Left ventricle myocardium inferior (tissue), 1 donor: Measurements from ENCODE around the gene PAX2. TPM values are rescaled to one million over a fixed set of nuclear protein-coding genes. Genes with fewer than 3 reads are reported as not detected.
A peak's percentile ranks its signal among the peaks of the same experiment; 100 is the strongest.

Experiments
- DNase-seq: peaks from one replicate; pipeline ENCODE4 v3.0.0-alpha.2; 2020
- H3K27ac ChIP-seq: fragments of 200-600 bp; replicated peaks from 2 replicates; pipeline ENCODE4 v1.8.0; 2021
- H3K27me3 ChIP-seq: fragments of 200-600 bp; 2 replicates; pipeline ENCODE4 v1.8.0; 2021; ENCODE audit warnings: low read depth
- H3K36me3 ChIP-seq: fragments of 200-600 bp; 2 replicates; pipeline ENCODE4 v1.8.0; 2021
- H3K4me1 ChIP-seq: fragments of 200-600 bp; 2 replicates; pipeline ENCODE4 v1.8.0; 2021
- H3K4me3 ChIP-seq: fragments of 200-600 bp; 2 replicates; pipeline ENCODE4 v1.8.0; 2021; ENCODE audit warnings: mild to moderate bottlenecking, moderate library complexity
- H3K9me3 ChIP-seq: fragments of 200-600 bp; replicated peaks from 2 replicates; pipeline ENCODE4 v1.8.0; 2021
- CTCF ChIP-seq: fragments of 200-600 bp; IDR thresholded peaks from 2 replicates; pipeline ENCODE4 v1.8.0; 2021; ENCODE audit warnings: antibody characterized with exemption, mild to moderate bottlenecking, borderline replicate concordance
- intact Hi-C: fragments of 100-400 bp; cut with micrococcal nuclease; formaldehyde crosslinking; loops from one replicate; pipeline ENCODE4 v1.11.0; 2022
- total RNA-seq: library from RNA; stranded (reverse); fragmentation: NEBNext Ultra II Directional; extraction: Animal tissue kit (Norgen Biotek cat#: 25700); gene quantifications from one replicate; pipeline ENCODE4 v1.2.1, GENCODE V29; 2021
- donor health status: DM: no; HTN: yes; CAD: no; lungs with severe emphysema.

Gene PAX2
- total RNA-seq, 1 donor from 2014 or later = not detected

DNA sequence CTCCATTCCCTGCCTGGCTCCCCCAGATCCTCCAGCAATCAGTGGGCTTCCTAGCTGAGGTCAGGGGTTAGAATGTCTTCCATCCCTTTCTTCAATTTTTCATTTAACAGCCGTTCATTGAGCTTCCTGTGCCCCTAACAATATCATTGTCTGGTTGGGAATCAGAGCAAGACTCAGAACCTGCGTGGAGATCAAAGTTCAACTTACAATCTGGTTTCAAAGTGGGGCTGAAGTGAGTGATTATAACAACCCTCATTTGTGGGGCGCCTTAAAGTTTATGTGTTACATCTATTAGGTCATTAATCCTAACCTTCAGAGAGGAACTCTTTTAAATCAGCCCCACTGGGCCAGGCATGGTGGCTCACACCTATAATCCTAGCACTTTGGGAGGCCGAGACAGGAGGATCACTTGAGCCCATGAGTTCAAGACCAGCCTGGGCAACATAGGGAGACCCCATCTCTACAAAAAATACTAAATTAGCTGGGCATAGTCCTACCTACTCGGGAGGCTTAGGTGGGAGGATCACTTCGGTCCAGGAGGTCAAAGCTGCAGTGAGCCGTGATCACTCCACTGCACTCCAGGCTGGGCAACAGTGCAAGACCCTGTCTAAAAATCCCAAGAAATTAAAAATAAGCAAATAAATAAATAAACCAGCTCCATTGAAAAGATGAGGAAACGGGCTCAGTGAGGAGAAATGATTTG lies 122.0 kb downstream of the PAX2 start:
- TF ChIP-seq CTCF = no peak
- intact Hi-C loops = no loop called here
- no peaks in the 10 kb centered on the region for H3K36me3 ChIP-seq
- H3K27me3 ChIP-seq = peaks cover 81% of the 10 kb centered on the region
- no peaks in the 10 kb centered on the region for H3K4me1 ChIP-seq
- DNase-seq = no peak
- no peak overlapping the region for H3K4me3 ChIP-seq
- no peaks in the 10 kb centered on the region for H3K9me3 ChIP-seq
- no peak overlapping the region for H3K27ac ChIP-seq

DNA sequence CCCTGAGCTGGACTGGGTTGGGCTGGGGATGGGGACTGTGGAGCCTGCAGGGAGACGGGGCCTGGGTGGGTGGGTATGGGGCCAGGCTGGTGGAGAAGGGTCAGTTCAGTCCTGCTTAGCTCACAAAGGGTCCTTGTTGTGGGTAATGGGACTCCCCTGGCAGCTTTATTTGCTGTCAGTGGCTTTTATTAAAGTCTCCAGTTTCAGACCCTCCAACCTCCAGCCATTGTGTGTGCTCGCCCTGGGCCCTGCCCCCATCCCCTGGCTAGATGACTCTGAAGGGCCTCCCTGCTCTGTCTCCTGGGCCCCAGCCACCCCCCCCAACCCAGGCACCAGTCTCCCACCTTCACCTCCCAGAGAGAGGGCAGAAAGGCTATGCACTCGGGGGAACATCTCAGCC lies 123.0 kb downstream of the PAX2 start:
- no peak for DNase-seq
- no peaks in the 10 kb centered on the region for H3K4me1 ChIP-seq
- no peak overlapping the region for H3K27ac ChIP-seq
- H3K9me3 ChIP-seq = no peaks in the 10 kb centered on the region
- intact Hi-C loops = no loop called here
- H3K36me3 ChIP-seq = no peaks in the 10 kb centered on the region
- no peak overlapping the region for H3K4me3 ChIP-seq
- no peak for TF ChIP-seq CTCF
- peaks cover 81% of the 10 kb centered on the region for H3K27me3 ChIP-seq

GRCh38 chr10:100869399-100869798 lies 124.0 kb downstream of the PAX2 start:
- no peak for TF ChIP-seq CTCF
- no peak for DNase-seq
- H3K4me1 ChIP-seq = no peaks in the 10 kb centered on the region
- H3K9me3 ChIP-seq = no peaks in the 10 kb centered on the region
- H3K4me3 ChIP-seq = no peak overlapping the region
- intact Hi-C loops = no loop called here
- H3K36me3 ChIP-seq = no peaks in the 10 kb centered on the region
- H3K27ac ChIP-seq = no peak overlapping the region
- H3K27me3 ChIP-seq = peaks cover 83% of the 10 kb centered on the region

DNA sequence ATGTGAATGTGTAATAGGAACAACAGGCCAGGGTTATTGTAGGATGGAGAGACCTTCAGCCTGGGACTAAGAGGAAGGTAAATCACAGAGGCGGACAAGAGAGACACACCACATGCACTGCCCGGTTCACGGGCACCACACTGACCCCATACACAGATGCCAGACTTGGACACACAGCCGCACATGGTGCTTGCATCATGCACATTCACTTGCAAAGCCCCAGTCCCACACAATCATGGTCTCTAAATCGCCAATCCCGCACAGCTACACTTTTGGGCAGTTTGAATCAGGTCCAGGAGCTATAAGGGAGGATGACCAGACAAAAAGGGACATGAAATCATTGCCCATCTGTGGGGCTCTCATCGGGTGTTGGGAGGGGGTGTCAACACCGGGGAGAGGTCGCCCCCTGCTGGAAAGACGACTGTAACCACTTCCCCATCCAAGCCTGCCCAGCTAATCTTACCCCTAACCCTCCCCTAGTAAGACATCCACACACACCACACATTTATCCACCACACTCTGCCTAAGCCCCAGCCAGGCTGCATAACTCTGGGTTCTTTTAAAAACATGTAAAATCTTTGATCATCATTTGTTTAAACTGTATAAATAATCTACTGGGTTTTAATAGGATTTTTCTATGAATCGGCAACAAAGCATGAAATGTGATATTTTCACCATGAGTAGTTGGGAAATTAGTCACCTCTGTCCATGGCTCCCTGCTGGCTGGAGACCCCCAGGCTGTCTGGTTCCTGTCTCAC lies 126.8 kb downstream of the PAX2 start:
- Histone ChIP-seq H3K4me1 (no peaks in the 10 kb centered on the region), H3K27ac (no peak overlapping the region), H3K9me3 (no peaks in the 10 kb centered on the region), H3K4me3 (no peak overlapping the region), H3K36me3 (no peaks in the 10 kb centered on the region), H3K27me3 (peaks cover 83% of the 10 kb centered on the region)
- intact Hi-C loops = loop anchor here (10.0 kb wide), 1 partner anchor 317 kb away; no protein-coding TSS in a partner anchor
- no peak for DNase-seq
- TF ChIP-seq CTCF = peak; percentile 47

GRCh38 chr10:100873146-100873826 lies 127.9 kb downstream of the PAX2 start:
- peaks cover 83% of the 10 kb centered on the region for H3K27me3 ChIP-seq
- intact Hi-C loops = loop anchor here (10.0 kb wide), 1 partner anchor 318 kb away; no protein-coding TSS in a partner anchor

More at GRCh38 chr10:100873146-100873826, 127.9 kb downstream of the PAX2 start:
- H3K36me3 ChIP-seq = no peaks in the 10 kb centered on the region
- no peaks in the 10 kb centered on the region for H3K9me3 ChIP-seq
- no peaks in the 10 kb centered on the region for H3K4me1 ChIP-seq
- no peak overlapping the region for H3K27ac ChIP-seq
- no peak overlapping the region for H3K4me3 ChIP-seq
- no peak for TF ChIP-seq CTCF
- no peak for DNase-seq
